GM18526 (cell line): Measurements from ENCODE around the gene CUX1.

Experiments used
- POLR2A ChIP-seq: IDR thresholded peaks from 3 replicates; pipeline ENCODE4 v1.6.1; 2011; ENCODE audit not compliant: insufficient read length; ENCODE audit errors: extremely low read depth

CUX1 gene

GRCh38 chr7:101953248-101953819, 135.9 kb downstream of the CUX1 start:
- no peak for TF ChIP-seq POLR2A

- no peak for TF ChIP-seq POLR2A
Observed at GRCh38 chr7:101954499-101954898, 137.1 kb downstream of the CUX1 start.

DNA sequence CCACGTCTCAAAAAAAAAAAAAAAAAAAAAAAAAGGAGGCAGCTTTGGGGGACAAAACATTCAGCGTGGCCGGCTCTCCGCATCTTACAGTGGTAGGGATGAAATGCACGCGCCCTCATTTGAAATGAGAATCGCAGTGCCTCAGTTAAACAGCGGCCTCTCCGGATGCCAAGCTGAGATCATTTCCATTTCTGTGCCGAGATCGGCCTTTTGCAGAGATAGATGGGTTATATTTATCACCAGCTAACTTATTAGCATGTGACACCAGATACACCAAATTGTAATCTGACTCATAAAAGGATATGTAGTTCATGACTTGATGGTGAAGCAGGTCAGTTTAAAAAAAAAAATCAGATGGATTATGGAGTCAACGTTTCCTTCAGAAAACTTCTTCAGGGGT, 138.7 kb downstream of the CUX1 start:
- TF ChIP-seq POLR2A, result no peak

- no peak for TF ChIP-seq POLR2A
Observed at GRCh38 chr7:101957744-101958525, 140.5 kb downstream of the CUX1 start.

GRCh38 chr7:101959342-101959741, 141.9 kb downstream of the CUX1 start:
- no peak for TF ChIP-seq POLR2A

GRCh38 chr7:101959829-101960228, 142.4 kb downstream of the CUX1 start:
- no peak for TF ChIP-seq POLR2A

GRCh38 chr7:101960323-101960722, 142.9 kb downstream of the CUX1 start:
- no peak for TF ChIP-seq POLR2A

DNA sequence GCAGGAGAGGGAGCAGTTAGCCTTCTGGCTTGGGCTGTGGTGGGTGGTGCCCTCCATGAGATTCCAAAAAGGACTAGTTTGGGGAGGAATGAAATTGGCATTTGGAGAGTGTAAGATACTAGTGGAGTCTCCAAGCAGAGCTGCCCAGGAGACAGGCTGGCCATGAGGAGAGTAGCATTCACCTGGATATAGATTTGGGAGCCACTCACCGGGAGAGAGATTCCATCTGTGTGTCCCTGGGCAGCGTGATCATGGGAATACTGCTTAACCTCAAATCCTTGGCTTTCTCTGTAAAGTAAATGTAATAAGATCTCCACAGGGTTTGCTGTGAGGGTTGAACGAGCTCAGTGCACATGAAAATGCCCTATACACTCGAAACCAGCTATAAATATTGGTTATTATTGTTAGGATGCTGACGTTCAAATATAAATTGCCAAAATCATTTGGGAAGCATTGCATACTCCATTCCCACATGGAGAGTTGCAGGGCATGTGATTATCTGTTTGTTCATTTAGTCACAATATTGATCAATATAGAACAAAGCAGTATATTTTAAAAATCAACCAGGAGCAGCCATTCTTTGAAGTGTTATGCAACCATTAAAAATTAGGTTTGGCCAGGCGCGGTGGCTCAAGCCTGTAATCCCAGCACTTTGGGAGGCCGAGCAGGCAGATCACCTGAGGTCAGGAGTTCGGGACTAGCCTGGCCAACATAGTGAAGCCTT, 143.7 kb downstream of the CUX1 start:
- no peak for TF ChIP-seq POLR2A

GRCh38 chr7:101961811-101962210, 144.4 kb downstream of the CUX1 start:
- no peak for TF ChIP-seq POLR2A

DNA sequence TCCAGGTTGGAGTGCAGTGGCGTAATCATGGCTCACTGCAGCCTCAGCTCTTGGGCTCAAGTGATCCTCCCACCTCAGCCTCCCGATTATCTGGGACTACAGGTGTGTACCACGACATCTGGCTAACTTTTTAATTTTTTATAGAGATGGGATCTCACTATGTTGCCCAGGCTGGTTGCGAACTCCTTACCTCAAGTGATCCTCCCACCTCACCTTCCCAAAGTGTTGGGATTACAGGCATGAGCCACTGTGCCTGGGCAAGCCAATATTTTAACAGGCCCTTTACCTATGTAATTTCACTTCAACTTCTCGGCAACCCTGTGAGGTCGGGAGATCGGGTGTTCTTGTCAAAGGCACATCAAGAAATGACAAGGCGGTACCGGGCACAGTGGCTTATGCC, 146.3 kb downstream of the CUX1 start:
- no peak for TF ChIP-seq POLR2A

GRCh38 chr7:101964680-101965452, 147.4 kb downstream of the CUX1 start:
- no peak for TF ChIP-seq POLR2A

DNA sequence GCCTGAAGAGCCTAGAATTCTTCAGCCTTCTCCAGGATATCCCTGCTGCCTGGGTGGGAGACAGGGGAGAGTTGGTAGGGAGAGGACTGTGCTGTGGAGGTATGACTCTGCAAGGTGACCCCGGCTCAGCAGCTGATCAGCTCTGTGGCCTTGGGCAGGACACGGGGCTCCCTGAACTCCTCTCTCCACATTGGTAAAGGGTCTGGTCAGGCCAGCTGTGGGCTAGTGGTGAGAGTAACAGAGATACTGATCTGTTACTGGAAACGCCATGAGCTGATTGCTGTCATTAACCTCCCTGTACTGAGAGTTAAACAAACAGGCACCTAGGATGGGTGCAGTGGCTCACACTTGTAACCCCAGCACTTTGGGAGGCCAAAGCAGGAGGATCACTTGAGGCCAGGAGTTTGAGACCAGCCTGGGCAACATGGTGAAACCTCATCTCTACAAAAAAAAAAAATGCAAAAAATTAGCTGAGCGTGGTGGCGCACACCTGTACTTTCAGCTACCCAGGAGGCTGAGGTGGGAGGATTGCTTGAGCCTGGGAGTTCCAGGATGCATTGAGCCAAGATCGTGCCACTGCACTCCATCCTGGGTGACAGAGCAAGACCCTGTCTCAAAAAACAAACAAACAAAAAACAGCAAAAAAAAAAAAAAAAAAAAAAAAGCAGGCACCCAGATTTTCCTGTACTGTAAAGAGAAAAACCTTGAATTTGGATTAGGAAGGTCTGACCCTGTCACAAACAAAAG, 151.5 kb downstream of the CUX1 start:
- TF ChIP-seq POLR2A, result no peak

DNA sequence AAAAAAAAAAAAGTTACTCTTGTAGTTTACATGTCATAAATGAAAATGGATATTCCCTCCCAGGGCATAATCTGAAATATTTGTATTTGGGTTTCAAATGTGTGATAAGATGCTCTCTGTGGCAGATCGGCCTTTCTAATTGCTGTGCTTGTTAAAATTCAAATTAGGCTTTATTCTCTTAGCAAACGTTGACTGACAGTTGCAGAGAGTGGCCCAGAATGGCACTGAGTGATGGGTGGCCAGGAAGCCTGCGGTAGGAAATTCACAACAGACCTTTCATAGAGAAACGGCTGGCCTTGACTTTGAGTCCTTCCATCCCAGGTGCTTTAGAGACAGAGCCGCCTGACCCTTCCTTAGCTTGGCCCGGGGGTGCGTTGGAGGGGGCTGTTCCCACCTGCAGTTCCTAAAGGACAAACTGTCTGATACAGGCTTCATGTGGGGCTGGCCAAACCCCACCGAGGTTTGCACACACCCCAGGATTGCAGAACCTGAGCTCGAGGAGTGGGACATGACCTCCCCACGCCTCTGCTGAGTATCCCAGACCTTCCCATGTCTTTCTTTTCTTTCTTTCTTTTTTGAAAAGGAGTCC, 152.7 kb downstream of the CUX1 start:
- no peak for TF ChIP-seq POLR2A

DNA sequence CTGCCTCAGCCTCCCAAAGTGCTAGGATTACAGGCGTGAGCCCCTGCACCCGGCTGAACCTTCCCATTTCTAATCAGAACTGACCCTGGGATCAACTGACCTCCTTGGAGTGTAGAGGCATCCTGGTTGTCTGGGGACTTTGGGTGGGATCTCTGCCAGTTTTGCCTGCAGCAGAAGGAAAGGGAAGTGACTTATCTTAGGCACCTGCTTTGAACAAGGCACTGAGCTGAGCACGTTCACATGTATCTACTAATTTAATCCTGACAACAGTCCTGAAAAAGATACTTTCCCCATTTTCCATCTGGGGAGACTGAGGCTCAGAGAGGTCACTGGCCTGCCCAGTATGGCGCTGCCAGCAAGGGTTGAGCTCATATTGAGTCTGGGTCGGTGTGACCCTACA, 153.4 kb downstream of the CUX1 start:
- TF ChIP-seq POLR2A, result no peak

DNA sequence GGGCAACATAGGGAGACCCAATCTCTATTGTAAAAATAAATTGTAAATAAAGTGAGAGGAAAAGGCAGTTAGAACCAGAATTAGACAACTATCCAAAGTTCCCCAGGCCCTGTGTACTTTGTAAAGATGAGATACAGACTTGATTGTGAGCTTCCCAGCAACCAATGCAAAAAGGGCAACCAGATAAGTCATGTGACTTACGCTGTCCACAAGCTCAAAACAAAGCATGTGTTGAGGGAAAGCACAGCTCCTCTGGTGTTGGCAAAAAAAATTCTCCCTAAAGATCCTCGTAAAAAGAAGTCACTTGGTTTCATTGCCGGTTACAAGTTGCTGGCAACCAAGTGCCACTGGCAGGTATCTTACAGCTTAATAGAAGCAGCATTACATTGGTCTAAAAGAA, 154.0 kb downstream of the CUX1 start:
- TF ChIP-seq POLR2A, result no peak

DNA sequence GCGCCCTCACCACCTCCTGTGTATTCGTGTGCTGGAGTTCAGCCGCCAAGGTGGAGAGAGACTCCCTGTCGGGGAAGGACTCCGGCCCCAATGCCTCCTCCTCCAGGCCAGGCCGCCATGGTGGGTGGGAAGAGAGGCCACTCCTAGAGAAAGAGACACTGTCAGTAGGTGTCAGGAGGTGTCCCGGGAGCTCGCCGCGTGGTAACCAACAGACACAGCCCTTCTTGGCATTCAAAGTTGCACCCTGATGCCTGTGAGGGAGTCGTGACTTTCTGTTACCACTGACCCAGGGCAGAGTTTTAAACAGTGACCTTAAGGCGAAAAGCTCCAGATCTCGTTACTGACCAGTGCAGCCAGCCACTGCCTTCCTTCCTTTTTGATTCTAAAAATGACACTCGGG, 155.2 kb downstream of the CUX1 start:
- no peak for TF ChIP-seq POLR2A
